EH (cell line): Measurements from ENCODE around the gene GABPB1.

ENCODE experiments used
- DNase-seq: peaks from one replicate; pipeline ENCODE4 v3.0.0-alpha.2; 2015; ENCODE audit warnings: low read depth

The GABPB1 gene

DNA sequence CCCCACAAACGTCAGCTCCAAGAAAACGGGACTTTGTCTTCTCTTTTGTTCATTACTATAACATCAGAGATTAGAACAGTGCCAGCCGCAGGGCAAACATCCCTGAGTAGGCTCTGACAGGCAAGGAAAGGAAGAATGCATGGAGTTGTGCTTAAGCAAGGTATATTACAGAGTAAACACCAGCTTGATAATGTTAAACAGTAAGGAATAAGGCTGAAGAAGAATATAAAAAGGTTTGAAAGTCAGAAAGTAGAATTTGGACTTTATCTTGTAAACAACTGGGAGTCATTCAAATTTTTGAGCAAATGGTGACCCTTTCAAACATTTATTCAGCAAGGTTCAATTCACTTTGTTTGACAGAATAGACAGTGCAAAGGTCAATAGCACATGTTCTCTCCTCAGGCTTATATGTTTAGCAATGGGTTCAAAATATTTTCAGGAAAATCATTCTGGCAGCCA lies 11.0 kb downstream of the GABPB1 start:
- no peak for DNase-seq

DNA sequence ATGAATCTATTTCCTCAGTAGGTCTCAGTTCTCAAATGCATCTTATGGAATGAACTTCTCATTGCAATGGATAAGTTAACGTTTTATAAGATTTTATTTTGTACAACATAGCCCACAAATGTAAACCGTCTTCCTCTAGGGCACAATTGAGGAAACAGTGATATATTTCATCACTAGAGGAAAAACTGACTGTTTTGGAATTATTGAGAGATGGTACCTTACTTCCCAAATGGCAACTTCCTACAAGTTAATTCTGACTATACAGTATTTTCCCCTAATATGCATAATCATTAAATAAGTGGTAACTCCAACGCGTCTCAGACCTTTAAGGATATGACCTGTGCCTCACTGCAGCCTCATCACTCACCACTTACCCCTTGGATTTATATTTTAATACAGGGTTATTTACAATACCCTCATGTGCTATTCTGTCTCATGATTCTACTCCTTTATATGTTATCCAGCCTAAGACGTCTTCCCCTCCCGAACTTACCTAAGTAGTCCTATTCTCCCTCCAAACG lies 13.3 kb downstream of the GABPB1 start:
- DNase-seq, result no peak

DNA sequence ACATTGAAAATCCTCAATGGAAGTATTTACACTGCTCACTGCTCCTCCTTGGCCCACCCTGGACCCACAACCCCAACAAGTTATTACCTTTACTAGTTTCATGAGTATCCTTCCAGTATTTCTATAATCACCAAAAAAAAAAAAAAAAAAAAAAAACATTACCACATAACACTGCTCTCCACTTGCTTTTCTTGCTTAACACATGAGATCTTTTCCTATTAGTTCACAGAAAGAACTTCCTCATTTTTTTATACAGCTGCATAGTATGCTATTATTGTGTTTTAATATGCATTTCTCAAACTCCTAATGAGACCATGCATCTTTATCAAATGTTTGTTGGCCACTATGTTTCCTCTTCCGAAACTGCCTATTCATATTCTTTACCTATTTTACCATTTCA lies 14.6 kb downstream of the GABPB1 start:
- no peak for DNase-seq

DNA sequence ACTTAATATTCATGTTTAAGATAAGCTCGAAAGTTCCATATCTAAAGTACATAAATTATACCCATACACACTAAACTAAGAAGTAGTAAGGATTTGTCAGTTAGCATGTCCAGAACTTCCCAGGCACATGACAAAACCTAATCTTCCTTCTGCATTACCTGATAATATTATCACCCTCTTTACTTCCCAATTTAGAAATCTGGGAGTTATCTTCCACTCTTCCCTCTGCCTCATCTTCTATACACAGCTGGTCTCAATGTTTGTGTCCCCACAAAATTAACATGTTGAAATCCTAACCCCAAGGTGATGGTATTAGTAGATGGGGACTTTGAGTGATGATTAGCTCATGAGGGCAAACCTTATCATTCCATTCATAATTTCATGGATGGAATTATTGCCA lies 15.3 kb downstream of the GABPB1 start:
- no peak for DNase-seq

DNA sequence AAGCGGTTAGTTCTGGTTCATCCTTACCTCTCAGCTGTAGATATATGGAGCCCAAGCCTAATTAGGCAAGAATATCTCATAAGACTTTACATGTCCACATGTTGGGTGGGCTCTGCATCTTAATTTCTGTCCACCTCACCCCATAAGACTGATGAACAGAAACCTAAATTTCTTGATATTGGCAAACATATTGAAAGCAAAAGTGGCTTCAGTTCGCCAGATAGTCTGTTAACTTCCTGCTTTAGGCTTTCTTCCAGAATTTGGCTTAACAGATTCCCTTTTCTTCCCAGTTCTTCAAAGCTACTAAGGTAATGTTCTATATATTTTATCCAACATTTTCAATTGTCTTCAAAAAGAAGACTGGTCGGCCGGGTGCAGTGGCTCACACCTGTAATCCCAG lies 19.7 kb downstream of the GABPB1 start:
- no peak for DNase-seq

DNA sequence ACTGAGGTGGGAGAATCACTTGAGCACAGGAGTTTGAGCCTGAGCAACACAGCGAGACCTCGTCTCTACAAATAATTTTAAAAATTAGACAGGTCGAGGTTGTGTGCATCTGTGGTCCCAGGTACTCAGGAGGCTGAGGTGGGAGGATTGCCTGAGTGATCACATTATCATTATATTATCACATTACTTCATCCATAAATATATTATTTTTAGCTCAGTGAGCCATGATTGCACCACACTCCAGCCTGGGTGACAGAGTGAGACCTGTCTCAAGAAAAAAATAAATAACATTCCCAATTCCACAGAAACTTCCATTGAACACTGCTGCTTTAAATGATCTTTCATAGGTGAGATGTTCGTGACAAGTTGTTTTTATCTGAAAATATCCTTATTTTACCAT lies 21.8 kb downstream of the GABPB1 start:
- DNase-seq, result no peak

DNA sequence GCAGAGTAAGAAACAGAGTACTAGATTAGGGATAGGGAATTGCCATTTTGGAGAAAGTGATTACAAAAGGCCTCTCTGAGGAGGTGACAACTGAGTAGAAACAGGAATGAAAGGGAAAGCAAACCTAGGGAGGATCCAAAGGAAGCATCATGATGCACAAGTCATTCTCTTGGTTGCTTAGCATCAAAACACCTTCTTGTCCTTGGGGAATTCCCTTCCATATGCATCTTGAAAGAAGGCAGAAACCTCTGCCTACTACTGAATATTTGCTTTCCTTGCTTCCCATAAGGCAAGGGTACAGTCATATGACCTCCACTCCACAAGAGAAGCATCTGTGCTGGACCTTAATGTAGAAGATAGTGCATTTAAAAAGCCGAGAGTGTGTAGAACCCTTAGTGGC lies 24.1 kb downstream of the GABPB1 start:
- peak; percentile 9 for DNase-seq

DNA sequence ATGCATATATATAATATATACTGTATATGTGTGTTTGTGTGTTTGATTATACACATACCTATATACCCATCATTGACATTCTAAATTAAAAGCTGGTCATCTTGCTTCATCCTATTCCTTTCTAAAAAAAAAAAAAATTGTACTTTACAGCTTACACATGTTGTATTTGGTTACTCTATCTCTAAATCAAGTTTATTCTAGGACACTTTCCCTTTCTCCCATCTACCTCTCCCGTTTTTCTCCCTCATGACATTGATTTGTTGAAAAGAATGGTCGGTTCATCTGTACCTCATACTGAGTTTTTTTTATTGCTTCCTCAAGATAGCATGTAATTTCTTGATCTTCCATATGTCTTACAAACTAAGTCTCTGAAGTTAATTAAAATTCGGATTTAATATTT lies 26.9 kb downstream of the GABPB1 start:
- DNase-seq, result no peak

DNA sequence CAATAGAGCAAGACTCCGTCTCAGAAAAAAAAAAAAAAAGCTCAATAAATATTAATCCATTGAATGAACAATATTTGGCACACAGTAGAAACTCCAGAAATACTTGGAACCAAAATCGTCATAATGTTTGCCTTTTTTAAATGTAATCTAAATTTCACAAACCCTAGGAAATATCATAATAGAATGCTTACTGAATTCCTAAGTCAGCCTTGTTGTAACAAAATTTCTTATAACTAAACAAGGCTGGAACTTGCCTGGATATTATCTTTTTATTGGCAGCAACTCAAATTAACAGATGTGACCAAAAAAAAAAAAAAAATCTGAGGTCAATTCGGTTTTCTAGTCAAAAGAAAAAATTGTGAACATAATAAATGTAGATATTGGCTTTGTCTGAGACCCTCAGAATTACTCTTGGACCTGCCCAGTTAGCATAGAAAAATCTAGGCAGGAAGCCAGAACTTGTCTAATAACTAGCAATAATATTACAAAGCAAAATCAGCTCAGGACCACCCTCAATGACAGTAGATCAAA lies 33.3 kb downstream of the GABPB1 start:
- no peak for DNase-seq

DNA sequence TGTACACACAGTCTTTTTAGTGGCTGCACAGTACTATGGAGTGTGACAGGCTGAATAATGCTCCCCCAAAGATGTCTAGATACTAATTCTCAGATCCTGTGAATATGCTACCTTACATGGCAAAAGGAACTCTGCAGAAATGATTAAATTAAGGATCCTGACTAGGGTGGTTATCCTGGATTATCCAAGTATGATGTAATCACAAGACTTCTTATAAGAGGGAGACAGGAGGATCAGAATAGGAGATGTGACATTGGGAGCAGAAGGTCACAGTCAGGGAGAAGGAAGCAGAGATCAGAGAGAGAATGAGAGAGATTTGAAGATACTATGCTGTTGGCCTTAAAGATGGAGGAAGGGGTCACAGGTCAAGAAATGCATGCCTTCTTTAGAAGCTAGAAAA lies 34.5 kb downstream of the GABPB1 start:
- DNase-seq, result no peak

DNA sequence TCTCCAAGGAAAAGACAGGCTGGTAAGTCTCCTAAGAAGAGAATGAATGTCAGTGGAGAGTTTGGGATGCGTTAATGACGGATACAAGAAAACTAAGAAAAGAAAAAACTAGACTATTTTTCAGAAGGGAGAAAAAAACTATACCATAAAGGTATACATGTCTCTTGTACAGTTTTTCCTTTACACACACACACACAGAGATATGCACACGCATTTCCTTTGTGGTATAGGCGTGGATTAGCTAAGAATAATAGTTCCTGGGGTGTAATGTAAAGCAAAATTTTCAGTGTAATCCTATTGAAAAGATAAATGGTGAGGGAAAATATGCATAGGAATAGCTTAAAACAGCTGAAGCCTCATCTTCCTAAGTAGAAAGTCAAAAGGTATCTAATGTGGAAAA lies 36.3 kb downstream of the GABPB1 start:
- DNase-seq, result no peak

DNA sequence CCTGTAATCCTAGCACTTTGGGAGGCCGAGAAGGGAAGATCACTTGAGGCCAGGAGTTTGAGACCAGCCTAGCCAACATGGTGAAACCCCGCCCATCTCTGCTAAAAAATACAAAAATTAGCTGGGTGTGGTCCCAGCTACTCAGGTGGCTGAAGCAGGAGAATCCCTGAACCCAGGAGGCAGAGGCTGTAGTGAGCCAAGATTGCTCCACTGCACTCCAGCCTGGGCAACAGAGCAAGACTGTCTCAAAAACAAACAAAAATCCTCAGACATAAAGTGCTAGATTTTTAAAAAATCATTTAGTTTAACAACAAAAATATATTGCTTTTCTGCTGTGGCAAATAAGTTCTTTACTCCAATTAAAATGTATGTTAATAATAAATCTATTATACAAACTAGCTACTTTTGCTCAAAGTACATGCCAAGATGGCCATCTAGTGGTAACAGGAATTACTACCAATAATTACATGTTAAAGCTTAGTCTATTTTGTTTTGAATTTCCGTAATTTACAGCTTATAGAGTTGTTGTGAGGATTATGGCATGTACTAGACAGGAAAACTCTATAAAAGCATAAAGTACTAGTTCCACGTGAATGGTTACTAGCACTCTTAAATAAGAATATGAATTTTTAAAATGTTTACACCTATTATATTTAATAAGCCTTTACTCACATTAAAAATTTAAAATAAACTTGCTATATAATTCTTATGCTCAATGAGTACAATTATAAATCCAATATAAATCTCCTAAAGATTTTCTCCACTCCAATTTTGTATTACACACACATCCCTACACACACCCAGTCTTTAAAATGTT lies 39.0 kb downstream of the GABPB1 start:
- DNase-seq, result peak; percentile 61

DNA sequence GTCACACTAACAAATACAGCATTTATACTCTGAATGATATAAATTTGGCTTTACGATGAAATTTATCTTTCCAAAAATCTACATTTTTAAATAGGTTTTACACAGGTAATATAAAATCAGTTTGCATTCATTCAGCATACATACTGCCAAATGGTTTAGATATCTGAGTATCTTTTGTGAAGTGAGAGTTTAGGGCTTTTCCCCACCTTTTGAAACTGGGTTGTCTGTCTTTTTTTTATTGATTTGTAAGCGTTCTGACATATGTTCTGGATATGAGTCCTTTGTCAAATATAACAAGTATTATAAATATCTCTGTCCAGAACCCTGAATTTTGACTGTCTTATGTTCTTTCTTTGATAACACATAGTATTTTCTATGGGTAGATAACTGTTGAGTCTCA lies 42.4 kb downstream of the GABPB1 start:
- DNase-seq, result no peak

DNA sequence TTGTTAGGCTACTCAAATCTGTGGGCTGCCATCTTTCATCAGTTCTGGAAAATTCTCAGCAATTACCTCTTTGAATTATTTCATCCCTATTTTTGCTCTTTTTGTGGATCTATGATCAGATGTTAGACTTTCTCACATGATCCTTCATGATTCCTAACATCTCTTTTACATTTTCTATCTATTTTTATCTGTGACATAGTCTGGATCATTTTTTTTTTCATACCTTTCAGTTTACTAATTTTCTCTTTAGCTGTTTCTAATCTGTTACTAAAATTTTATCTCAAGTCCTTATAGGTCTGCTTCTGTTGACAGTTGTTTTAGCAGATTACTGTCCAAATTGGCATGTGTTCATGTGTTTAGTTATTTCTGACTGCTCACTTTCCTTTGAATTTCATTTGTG lies 47.2 kb downstream of the GABPB1 start:
- no peak for DNase-seq

DNA sequence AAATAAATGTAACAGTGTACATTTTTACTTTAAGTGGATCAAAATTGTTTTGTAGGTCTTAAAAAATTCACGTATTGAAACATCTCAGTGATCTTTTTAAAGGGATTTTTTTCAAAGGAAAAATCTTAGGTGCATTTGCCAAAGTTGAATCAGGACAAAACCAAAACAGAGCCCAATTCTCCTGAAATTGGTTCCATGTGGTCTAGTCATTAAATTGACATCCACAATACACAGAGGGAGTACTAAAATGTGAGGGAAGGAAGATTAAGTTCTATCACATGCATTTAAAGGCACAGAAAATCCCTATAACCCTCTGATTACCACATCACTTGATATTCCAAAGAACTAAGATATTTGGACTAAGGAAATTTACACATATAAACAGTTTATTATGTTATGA lies 50.2 kb downstream of the GABPB1 start:
- DNase-seq, result no peak

DNA sequence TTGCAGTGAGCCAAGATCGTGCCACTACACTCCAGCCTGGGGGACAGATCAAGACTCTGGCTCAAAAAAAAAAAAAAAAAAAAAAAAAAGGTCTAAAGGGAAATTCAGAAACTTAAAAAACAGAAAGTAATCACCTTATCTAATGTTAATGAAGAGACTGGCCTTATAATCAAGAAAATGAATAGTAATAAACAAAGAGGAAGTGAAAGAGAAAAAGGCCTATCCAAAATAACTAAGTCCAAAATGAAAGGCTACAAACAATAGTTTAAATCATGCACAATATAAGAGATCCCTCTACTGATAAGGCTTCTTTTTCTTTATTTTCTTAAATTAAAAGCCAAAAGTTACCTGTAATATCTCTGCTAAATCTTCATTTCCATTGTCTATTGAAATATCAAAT lies 52.4 kb downstream of the GABPB1 start:
- no peak for DNase-seq

DNA sequence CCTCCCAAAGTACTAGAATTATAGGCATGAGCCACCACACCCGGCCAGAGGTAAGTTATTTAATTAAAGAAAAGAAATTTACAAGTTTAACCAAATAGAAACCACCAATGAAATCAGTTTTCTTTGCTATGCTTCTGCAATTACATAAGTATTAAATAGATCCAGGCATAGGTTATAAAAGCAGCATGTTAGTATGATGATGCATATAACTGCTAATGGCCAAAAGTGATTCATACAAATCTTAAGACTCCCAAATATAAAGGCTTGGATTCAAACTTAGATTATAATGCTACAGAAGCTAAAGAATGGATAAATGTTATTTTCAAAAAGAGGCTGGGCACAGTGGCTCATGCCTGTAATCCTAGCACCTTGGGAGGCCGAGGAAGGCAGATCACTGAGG lies 56.7 kb downstream of the GABPB1 start:
- no peak for DNase-seq

DNA sequence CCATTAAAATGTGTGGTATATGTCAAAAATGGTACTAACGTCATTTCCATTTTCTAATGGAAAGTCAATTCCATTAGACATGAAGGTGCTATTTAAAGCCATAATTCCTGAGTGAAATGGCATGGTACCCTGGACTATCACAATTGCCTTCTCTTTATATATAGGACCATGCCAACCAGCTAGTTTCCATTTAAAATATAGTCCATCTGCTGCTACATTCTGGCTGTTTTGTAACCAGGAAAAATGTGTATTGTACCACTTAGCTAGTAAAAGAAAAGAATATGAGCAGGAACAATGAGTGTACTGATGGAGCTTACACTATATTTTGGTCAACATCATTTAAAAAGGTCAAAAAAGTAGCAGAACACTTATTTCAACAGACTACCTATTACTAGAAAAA lies 59.0 kb downstream of the GABPB1 start:
- no peak for DNase-seq

DNA sequence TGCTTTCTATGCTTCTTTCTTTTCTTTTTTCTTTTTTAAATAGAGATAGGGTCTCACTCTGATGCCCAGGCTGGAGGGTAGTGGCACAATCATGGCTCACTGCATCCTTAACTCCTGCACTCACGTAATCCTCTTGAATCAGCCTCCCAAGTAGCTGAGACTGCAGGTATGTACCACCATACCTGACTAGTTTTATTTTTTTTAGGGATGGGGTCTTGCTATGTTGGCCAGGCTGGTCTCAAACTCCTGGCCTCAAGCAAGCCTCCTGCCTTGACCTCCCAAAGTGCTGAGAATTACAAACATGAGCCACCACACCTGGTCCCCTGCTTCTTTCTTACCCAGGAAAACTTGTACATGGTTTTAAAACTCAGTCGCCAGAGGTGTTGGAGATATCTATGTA lies 65.2 kb downstream of the GABPB1 start:
- no peak for DNase-seq

DNA sequence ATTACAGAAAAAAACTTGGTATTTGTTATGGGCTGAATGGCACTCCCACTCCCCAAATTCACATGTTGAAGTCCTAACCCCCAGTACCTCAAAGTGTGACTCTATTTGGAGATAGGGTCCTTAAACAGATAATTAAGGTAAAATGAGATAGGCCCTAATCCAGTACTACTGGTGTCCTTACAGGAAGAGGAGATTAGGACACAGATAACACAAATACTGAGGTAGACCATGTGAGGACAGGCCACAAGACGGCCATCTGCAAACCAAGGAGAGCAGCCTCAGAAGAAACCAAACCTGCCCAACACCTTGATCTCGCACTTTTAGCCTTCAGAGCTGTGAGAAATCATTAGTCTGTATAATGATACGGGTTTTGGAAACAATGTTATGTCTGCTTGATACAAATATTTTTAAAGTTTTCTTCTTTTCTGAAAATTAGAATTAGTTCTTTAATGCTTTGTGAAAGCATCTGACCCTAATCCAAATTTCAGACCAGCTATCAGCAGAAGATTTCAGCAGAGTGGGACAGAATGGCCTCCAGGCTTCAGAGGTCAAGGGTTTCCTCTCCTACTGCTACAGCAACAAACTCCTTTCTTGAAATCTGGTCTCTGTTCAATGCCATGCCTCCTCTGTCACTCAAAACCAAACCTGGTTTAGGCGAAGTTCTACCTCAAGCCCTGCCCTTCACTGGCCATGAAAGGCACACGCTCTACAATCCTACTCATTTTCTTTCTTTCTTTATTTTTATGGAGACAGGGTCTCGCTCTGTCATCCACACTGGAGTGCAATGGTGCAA lies 67.5 kb downstream of the GABPB1 start:
- no peak for DNase-seq

DNA sequence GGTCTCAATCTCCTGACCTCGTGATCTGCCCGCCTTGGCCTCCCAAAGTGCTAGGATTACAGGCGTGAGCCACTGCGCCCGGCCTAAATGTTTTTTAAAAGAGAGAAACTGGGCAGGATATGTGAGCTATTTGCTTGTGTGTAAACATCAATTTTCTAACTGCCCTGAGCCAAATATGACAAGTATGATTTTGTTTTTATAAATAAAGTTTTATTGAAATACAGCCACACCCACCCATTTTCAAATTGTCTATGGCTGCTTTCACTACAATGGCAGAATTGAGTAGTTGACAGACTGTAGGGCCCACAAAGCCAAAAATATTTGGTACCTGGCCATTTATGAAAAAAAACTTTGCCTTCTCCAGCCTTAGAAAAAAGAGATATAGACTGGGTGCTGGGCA lies 73.6 kb downstream of the GABPB1 start:
- no peak for DNase-seq

DNA sequence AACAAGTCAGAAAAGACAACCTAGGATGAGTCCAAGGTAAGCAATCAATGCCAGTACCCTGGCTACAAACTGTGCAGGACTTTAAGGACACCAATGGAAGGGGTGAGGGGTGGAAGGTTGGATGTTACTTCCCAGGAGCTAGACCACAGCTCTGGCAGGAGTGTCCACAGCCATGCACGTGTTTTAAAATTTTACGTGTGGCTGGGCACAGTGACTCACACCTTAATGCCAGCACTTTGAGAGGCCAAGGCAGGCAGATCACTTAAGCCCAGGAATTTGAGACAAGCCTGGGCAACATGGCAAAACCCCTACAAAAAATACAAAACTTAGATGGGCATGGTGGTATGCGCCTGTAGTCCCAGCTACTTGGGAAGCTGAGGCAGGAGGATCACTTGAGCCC lies 74.7 kb downstream of the GABPB1 start:
- DNase-seq, result no peak

DNA sequence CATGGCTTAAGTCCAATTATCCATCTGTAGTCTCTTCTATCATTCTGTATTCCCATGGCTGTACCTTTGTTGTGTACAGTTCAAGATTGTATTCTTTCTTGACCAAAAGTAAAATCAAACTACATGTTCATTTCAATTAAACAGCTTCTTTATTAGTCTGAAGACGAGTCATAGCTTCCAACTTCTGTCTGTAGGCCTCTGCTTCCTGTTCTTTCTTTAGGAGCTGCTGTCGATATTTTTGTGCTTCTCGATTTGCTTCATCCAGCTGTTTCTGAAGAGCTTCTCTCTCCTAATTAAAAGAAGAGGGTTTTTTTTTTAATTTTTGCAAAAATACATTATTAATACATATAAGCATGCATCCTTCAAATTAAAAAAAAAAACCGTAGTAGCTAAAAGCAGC lies 76.5 kb downstream of the GABPB1 start:
- DNase-seq, result peak; percentile 11
